Mesendoderm (in vitro differentiated cells): Measurements from ENCODE around the gene PPP3CB.

ENCODE experiments used
- DNase-seq: peaks from one replicate; pipeline ENCODE4 v3.0.0; 2013
- H2AK5ac ChIP-seq: 2 replicates; pipeline ENCODE4 v1.6.1; 2013; ENCODE audit warnings: low read length, inconsistent platforms
- H2BK120ac ChIP-seq: 2 replicates; pipeline ENCODE4 v1.6.1; 2013; ENCODE audit warnings: low read depth, mild to moderate bottlenecking, low read length, moderate library complexity, mixed read lengths
- H2BK15ac ChIP-seq: replicated peaks from 2 replicates; pipeline ENCODE4 v1.6.1; 2013; ENCODE audit warnings: low read depth, mild to moderate bottlenecking, moderate library complexity
- H2BK5ac ChIP-seq: 2 replicates; pipeline ENCODE4 v1.6.1; 2013; ENCODE audit warnings: low read length, inconsistent platforms
- H3K18ac ChIP-seq: 2 replicates; pipeline ENCODE4 v1.6.1; 2013; ENCODE audit warnings: mild to moderate bottlenecking, low read length, mixed read lengths
- H3K23ac ChIP-seq: one replicate; pipeline ENCODE4 v1.6.1; 2013; ENCODE audit warnings: low read length
- H3K27ac ChIP-seq: 2 replicates; pipeline ENCODE4 v1.5.1; 2013; ENCODE audit warnings: low read depth, mild to moderate bottlenecking, inconsistent platforms, low read length, moderate library complexity
- H3K27me3 ChIP-seq: 2 replicates; pipeline ENCODE4 v1.6.1; 2013; ENCODE audit warnings: low read length, control low read depth, mild to moderate bottlenecking, inconsistent platforms; ENCODE audit not compliant: insufficient read depth, poor library complexity
- H3K36me3 ChIP-seq: 2 replicates; pipeline ENCODE4 v1.6.1; 2013; ENCODE audit warnings: low read length, inconsistent platforms; ENCODE audit not compliant: control insufficient read depth, insufficient read depth
- H3K4ac ChIP-seq: one replicate; pipeline ENCODE4 v1.6.1; 2013; ENCODE audit warnings: low read depth, mild to moderate bottlenecking, low read length, moderate library complexity
- H3K4me1 ChIP-seq: 2 replicates; pipeline ENCODE4 v1.6.1; 2013; ENCODE audit warnings: low read depth, low read length, inconsistent platforms; ENCODE audit not compliant: control insufficient read depth
- H3K4me2 ChIP-seq: 2 replicates; pipeline ENCODE4 v1.6.1; 2013; ENCODE audit warnings: low read length
- H3K4me3 ChIP-seq: 2 replicates; pipeline ENCODE4 v1.5.1; 2013; ENCODE audit warnings: mild to moderate bottlenecking, low read length
- H3K56ac ChIP-seq: one replicate; pipeline ENCODE4 v1.6.1; 2013; ENCODE audit warnings: low read length
- H3K79me1 ChIP-seq: 2 replicates; pipeline ENCODE4 v1.6.1; 2013; ENCODE audit warnings: low read length, inconsistent platforms
- H3K79me2 ChIP-seq: 2 replicates; pipeline ENCODE4 v1.6.1; 2013; ENCODE audit warnings: mild to moderate bottlenecking, low read length; ENCODE audit not compliant: control insufficient read depth, insufficient read depth
- H3K9ac ChIP-seq: 2 replicates; pipeline ENCODE4 v1.6.1; 2013; ENCODE audit warnings: low read length, inconsistent platforms
- H4K5ac ChIP-seq: one replicate; pipeline ENCODE4 v1.6.1; 2013; ENCODE audit warnings: low read length
- H4K8ac ChIP-seq: one replicate; pipeline ENCODE4 v1.6.1; 2013; ENCODE audit warnings: low read depth, mild to moderate bottlenecking, control low read depth, low read length, moderate library complexity
- WGBS: extraction: QIAGEN DNeasy Blood & Tissue Kit; methylation state at CpG from one replicate; pipeline ENCODE4 v1.1.7; 2013; ENCODE audit warnings: low lambda C conversion rate, missing lambda C conversion rate; ENCODE audit not compliant: insufficient coverage; ENCODE audit errors: extremely low coverage; 5-methylcytosine and 5-hydroxymethylcytosine counted together

The PPP3CB gene

GRCh38 chr10:73407495-73407894 lies 88.3 kb downstream of the PPP3CB start:
- peaks cover 18% of the 10 kb centered on the region for H3K79me2 ChIP-seq
- no peak overlapping the region for H3K18ac ChIP-seq
- no peak overlapping the region for H2BK120ac ChIP-seq
- no peaks in the 10 kb centered on the region for H3K36me3 ChIP-seq
- no peak for DNase-seq
- no peak overlapping the region for H3K23ac ChIP-seq
- H4K5ac ChIP-seq = no peak overlapping the region
- H3K4ac ChIP-seq = no peak overlapping the region
- no peak overlapping the region for H2BK5ac ChIP-seq
- peaks cover 6% of the 10 kb centered on the region for H3K79me1 ChIP-seq
- no peak overlapping the region for H3K4me3 ChIP-seq
- H2BK15ac ChIP-seq = no peak overlapping the region
- no peak overlapping the region for H2AK5ac ChIP-seq
- no peak overlapping the region for H3K56ac ChIP-seq
- H3K9ac ChIP-seq = no peak overlapping the region
- WGBS = no CpG with 5 or more reads among the region's 1 CpG
- no peaks in the 10 kb centered on the region for H3K4me1 ChIP-seq
- no peaks in the 10 kb centered on the region for H3K27me3 ChIP-seq
- H4K8ac ChIP-seq = no peak overlapping the region
- H3K27ac ChIP-seq = no peak overlapping the region
- no peak overlapping the region for H3K4me2 ChIP-seq

DNA sequence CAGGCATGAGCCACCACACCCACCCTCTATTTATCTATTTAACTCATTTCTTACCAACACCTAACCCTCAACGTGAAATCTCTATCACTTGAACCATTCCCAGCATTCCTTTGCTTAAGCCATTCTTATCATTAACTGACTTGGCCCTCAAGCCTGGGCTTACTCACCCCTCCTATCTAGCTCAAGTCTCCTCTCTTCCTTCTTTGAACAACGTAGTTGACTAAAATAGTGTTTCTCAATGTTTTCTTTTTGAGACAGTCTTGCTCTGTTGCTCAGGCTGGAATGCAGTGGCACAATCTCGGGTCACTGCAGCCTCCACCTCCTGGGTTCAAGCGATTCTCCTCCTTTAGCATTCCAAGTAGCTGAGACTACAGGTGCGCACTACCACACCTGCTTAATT lies 89.0 kb downstream of the PPP3CB start:
- peaks cover 6% of the 10 kb centered on the region for H3K79me1 ChIP-seq

GRCh38 chr10:73405556-73405955 lies 90.3 kb downstream of the PPP3CB start:
- Histone ChIP-seq H3K9ac (no peak overlapping the region), H3K4me2 (no peak overlapping the region), H3K56ac (no peak overlapping the region), H2BK120ac (no peak overlapping the region), H2BK5ac (no peak overlapping the region), H4K8ac (no peak overlapping the region), H3K79me2 (peaks cover 16% of the 10 kb centered on the region), H3K36me3 (no peaks in the 10 kb centered on the region), H3K79me1 (peaks cover 6% of the 10 kb centered on the region), H4K5ac (no peak overlapping the region), H2AK5ac (no peak overlapping the region), H3K4ac (no peak overlapping the region), H2BK15ac (no peak overlapping the region), H3K27ac (no peak overlapping the region), H3K4me3 (no peak overlapping the region), H3K27me3 (no peaks in the 10 kb centered on the region), H3K23ac (no peak overlapping the region), H3K18ac (no peak overlapping the region), H3K4me1 (no peaks in the 10 kb centered on the region)
- no CpG with 5 or more reads among the region's 3 CpGs for WGBS
- peak; percentile 70 for DNase-seq

More for the DNA sequence above, 89.0 kb downstream of the PPP3CB start:
- Histone ChIP-seq H2BK5ac (no peak overlapping the region), H4K5ac (no peak overlapping the region), H3K9ac (no peak overlapping the region), H3K27me3 (no peaks in the 10 kb centered on the region), H3K4me2 (no peak overlapping the region), H3K4ac (no peak overlapping the region), H3K4me3 (no peak overlapping the region), H3K4me1 (no peaks in the 10 kb centered on the region), H3K23ac (no peak overlapping the region), H2BK15ac (no peak overlapping the region), H3K27ac (no peak overlapping the region), H4K8ac (no peak overlapping the region), H2AK5ac (no peak overlapping the region), H2BK120ac (no peak overlapping the region), H3K79me2 (peaks cover 18% of the 10 kb centered on the region), H3K18ac (no peak overlapping the region), H3K56ac (no peak overlapping the region), H3K36me3 (no peaks in the 10 kb centered on the region)
- DNase-seq = peak; percentile 29
- 100% methylated on average over 1 of the region's 5 CpGs for WGBS

DNA sequence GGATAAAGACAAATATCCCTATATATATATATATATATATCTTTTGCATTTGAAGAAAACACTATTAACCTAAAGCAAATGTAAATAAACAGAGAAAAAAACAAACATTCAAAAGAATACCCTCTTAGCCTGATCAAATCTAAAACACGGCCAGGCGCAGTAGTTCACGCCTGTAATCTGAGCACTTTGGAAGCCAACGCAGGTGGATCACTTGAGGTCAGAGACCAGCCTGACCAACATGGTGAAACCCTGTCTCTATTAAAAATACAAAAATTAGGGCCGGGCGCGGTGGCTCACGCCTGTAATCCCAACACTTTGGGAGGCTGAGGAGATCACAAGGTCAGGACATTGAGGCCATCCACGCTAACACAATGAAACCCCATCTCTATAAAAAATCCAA lies 91.1 kb downstream of the PPP3CB start:
- Histone ChIP-seq H3K4me2 (no peak overlapping the region), H3K18ac (no peak overlapping the region), H3K9ac (no peak overlapping the region), H3K56ac (no peak overlapping the region), H2AK5ac (no peak overlapping the region), H3K4ac (no peak overlapping the region), H2BK5ac (no peak overlapping the region), H2BK15ac (no peak overlapping the region), H4K5ac (no peak overlapping the region), H2BK120ac (no peak overlapping the region), H3K4me3 (no peak overlapping the region), H3K4me1 (no peaks in the 10 kb centered on the region), H3K79me2 (peaks cover 13% of the 10 kb centered on the region), H3K36me3 (no peaks in the 10 kb centered on the region), H4K8ac (no peak overlapping the region), H3K23ac (no peak overlapping the region), H3K27ac (no peak overlapping the region), H3K79me1 (peaks cover 8% of the 10 kb centered on the region), H3K27me3 (no peaks in the 10 kb centered on the region)
- DNase-seq = no peak
- no CpG with 5 or more reads among the region's 9 CpGs for WGBS

GRCh38 chr10:73401636-73402035 lies 94.2 kb downstream of the PPP3CB start:
- no peak overlapping the region for H3K4me3 ChIP-seq
- H4K5ac ChIP-seq = no peak overlapping the region
- no peak overlapping the region for H3K23ac ChIP-seq
- DNase-seq = no peak
- no peaks in the 10 kb centered on the region for H3K4me1 ChIP-seq
- no peak overlapping the region for H2BK5ac ChIP-seq
- H3K79me2 ChIP-seq = peaks cover 2% of the 10 kb centered on the region
- H2BK120ac ChIP-seq = no peak overlapping the region
- H3K9ac ChIP-seq = no peak overlapping the region
- no peak overlapping the region for H3K18ac ChIP-seq
- no peak overlapping the region for H4K8ac ChIP-seq
- H3K27ac ChIP-seq = no peak overlapping the region
- H3K4ac ChIP-seq = no peak overlapping the region
- no peaks in the 10 kb centered on the region for H3K36me3 ChIP-seq
- no peak overlapping the region for H2AK5ac ChIP-seq
- WGBS = no CpG with 5 or more reads among the region's 6 CpGs
- H3K79me1 ChIP-seq = peaks cover 5% of the 10 kb centered on the region
- no peak overlapping the region for H3K4me2 ChIP-seq
- H3K27me3 ChIP-seq = no peaks in the 10 kb centered on the region
- H2BK15ac ChIP-seq = no peak overlapping the region
- no peak overlapping the region for H3K56ac ChIP-seq

- Histone ChIP-seq H3K36me3 (no peaks in the 10 kb centered on the region), H3K27me3 (no peaks in the 10 kb centered on the region), H4K8ac (no peak overlapping the region), H3K4ac (no peak overlapping the region), H3K79me1 (peaks cover 5% of the 10 kb centered on the region), H3K4me2 (no peak overlapping the region), H3K4me3 (no peak overlapping the region), H3K27ac (no peak overlapping the region), H2AK5ac (no peak overlapping the region), H2BK120ac (no peak overlapping the region), H3K18ac (no peak overlapping the region), H4K5ac (no peak overlapping the region), H3K79me2 (peaks cover 2% of the 10 kb centered on the region), H2BK5ac (no peak overlapping the region), H3K23ac (no peak overlapping the region), H3K56ac (no peak overlapping the region), H2BK15ac (no peak overlapping the region), H3K9ac (no peak overlapping the region), H3K4me1 (no peaks in the 10 kb centered on the region)
- WGBS = no CpG with 5 or more reads among the region's 4 CpGs
- DNase-seq = no peak
These were observed 96.8 kb downstream of the PPP3CB start for GRCh38 chr10:73399063-73399462.
